Esophagus muscularis mucosa (tissue), 3 donors: ENCODE measurements around the gene ARID1B.

ENCODE experiments used
- POLR2A ChIP-seq: fragments of 450-650 bp; IDR thresholded peaks from one replicate; pipeline ENCODE4 v1.6.1; 2017; ENCODE audit warnings: antibody characterized with exemption, moderate library complexity, mild to moderate bottlenecking, low read depth
- POLR2AphosphoS5 ChIP-seq, 2 donors: sonication (generic); formaldehyde crosslinking; IDR thresholded peaks; one replicate each; pipeline ENCODE4 v1.6.1; 2017; ENCODE audit warnings: antibody characterized with exemption in 2 of 2
- TF ChIP-seq, protein P1 (sequence below), 3 experiments: fragments of 200-600 bp in 2 of 3; fragments of 450-650 bp in 1 of 3; sonication (generic) in 2 of 3; IDR thresholded peaks; one replicate each; pipeline ENCODE4 v1.5.1; 2017 to 2019; ENCODE audit warnings: antibody characterized with exemption in 3 of 3, mild to moderate bottlenecking in 2 of 3, moderate library complexity in 1 of 3

DNA sequence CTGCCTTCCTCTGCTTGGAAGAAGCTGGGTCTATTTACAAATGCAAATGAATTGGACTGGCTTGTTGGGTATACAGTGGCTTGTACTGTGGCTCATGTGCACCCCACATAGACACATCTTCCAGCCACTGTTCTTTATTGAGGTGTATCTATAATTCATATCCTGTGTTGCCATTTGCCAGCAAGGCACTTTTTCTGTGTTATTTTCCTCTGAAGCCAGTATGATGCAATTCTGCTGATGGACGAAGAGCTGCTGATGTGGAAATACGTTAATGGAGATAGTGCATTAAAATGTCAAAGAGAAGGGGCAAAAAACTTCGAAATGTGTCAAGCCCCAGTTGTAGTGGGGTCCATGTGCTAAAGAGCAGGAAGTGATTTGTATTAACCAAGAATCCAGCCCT, 378.6 kb downstream of the ARID1B start:
- TF ChIP-seq, protein P1, sequence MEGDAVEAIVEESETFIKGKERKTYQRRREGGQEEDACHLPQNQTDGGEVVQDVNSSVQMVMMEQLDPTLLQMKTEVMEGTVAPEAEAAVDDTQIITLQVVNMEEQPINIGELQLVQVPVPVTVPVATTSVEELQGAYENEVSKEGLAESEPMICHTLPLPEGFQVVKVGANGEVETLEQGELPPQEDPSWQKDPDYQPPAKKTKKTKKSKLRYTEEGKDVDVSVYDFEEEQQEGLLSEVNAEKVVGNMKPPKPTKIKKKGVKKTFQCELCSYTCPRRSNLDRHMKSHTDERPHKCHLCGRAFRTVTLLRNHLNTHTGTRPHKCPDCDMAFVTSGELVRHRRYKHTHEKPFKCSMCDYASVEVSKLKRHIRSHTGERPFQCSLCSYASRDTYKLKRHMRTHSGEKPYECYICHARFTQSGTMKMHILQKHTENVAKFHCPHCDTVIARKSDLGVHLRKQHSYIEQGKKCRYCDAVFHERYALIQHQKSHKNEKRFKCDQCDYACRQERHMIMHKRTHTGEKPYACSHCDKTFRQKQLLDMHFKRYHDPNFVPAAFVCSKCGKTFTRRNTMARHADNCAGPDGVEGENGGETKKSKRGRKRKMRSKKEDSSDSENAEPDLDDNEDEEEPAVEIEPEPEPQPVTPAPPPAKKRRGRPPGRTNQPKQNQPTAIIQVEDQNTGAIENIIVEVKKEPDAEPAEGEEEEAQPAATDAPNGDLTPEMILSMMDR (IDR thresholded peaks at IDR 0.05), result no peak
- TF ChIP-seq POLR2A, result no peak
- no peak for TF ChIP-seq POLR2AphosphoS5 (IDR thresholded peaks at IDR 0.05)
